ENCODE results near the gene CMPK1. TPM values are rescaled to one million over a fixed set of nuclear protein-coding genes. Genes with fewer than 3 reads are reported as not detected.
"Not testable (repeated sequence)": the region's sequence is repeated elsewhere in the genome, so short reads cannot be mapped to it uniquely, and the experiment has no call there.

The CMPK1 gene
- total RNA-seq, 1 donor from 2014 or later = 48.5 TPM

DNA sequence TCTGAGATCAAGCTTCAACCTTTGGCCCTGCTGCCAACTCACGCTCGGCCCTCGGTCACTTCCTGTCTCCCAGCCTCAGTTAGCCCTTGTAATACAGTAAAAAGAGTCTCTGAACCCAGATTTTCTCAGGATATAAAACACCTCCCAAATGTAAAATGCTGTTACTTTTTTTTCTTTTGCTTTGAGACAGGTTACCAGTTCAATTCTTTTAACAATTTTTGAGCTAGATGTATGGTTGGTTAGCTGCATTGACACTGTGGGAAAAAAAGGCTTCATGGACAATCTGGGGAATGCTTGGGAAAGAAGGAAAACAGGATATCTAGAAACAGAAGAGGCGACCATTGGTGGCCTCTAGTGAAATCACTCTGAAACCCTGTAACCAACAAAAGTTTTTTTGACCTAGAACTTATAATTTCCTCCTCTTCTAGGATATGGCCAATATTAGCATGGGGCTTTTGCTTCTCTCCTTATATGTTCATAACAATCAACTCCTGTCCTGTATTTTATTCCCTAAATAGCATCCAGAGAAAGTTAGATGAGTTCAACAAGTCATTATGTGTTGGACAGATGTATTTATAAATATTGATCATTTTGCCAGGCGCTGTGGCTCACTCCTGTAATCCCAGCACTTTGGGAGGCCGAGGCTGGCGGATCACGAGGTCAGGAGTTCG, 1.3 kb downstream of the CMPK1 start:
- H3K27ac ChIP-seq (ENCODE audit: low read depth, low read length) = peak overlapping the region; percentile 95
- no peaks in the 10 kb centered on the region for H3K9me3 ChIP-seq (ENCODE audit: control insufficient read depth in 3 of 3, low read length in 3 of 3)
- H3K27me3 ChIP-seq (ENCODE audit: control insufficient read depth in 3 of 3, insufficient read depth in 3 of 3, low read length in 3 of 3) = no peaks in the 10 kb centered on the region
- peak overlapping the region; percentile 93 to 99 (median 98) for H3K9ac ChIP-seq (ENCODE audit: low read depth in 1 of 3, low read length in 3 of 3)
- peaks cover 19 to 39% (median 26%) of the 10 kb centered on the region in 3 donors for H3K4me1 ChIP-seq (ENCODE audit: control insufficient read depth in 3 of 3, insufficient read depth in 3 of 3, low read length in 3 of 3)
- H3K4me3 ChIP-seq (ENCODE audit: low read length in 3 of 3) = peak overlapping the region; percentile 78 to 94 (median 83)
- no peaks in the 10 kb centered on the region for H3K36me3 ChIP-seq (ENCODE audit: control insufficient read depth in 3 of 3, insufficient read depth in 3 of 3, low read length in 3 of 3)

DNA sequence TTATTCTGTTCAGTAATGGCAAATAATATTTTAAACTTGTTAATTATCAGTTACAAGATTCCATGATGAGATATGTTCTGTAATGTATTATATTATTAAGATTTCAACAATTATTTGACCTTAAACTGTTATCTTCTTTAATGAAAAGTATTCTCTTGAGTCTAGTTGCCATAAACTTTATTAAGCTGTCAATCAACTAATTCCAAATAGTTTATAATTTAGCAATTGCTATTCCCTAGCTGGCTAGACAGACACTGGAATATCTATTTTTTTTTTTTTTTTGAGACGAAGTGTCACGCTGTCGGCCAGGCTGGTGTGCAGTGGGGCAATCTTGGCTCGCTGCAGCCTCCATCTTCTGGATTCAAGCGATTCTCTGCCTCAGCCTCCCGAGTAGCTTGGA, 3.8 kb downstream of the CMPK1 start:
- Histone ChIP-seq H3K4me3 (ENCODE audit: low read length in 3 of 3) (no peak overlapping the region), H3K9me3 (ENCODE audit: control insufficient read depth in 3 of 3, low read length in 3 of 3) (no peaks in the 10 kb centered on the region), H3K27ac (ENCODE audit: low read depth, low read length) (no peak overlapping the region), H3K9ac (ENCODE audit: low read depth in 1 of 3, low read length in 3 of 3) (no peak overlapping the region), H3K4me1 (ENCODE audit: control insufficient read depth in 3 of 3, insufficient read depth in 3 of 3, low read length in 3 of 3) (peaks cover 16 to 34% (median 20%) of the 10 kb centered on the region in 3 donors), H3K27me3 (ENCODE audit: control insufficient read depth in 3 of 3, insufficient read depth in 3 of 3, low read length in 3 of 3) (no peaks in the 10 kb centered on the region), H3K36me3 (ENCODE audit: control insufficient read depth in 3 of 3, insufficient read depth in 3 of 3, low read length in 3 of 3) (no peaks in the 10 kb centered on the region)

DNA sequence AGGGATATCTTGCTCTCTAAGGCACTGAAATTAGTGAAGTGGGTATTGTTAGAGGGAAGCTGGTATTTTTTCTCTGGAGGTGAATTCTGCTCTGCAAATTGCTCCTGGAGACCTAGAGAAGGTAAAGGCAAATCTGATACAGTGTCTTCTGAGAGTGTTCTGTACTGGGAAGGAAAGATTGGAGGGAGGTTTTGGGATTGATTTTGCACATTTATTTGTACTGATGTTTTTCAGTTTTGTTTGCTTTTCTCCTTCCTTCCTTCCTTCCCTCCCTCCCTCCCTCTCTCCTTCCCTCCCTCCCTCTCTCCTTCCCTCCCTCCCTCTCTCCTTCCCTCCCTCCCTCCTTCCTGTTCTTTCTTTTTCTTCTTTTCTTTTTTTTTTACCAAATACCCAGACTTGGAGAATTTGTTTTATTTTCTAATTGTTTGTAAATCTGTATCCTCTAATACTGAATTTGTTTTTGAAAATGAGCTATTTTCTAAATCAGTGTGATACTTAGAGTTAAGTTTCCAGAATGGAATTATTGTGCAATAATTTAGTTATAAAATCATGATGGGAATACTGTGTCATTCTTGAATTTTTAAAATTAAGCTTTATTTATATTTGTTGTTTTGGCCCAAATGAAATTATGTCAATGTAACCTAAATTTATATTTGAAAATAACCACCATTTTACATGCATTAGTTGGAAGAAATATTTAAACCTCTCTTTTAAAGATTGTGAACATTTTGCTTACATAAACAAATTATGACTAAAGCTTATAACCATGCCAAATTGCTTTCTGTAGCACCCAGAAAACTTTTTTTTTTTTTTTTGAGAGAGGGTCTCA, 4.9 kb downstream of the CMPK1 start:
- Histone ChIP-seq H3K4me1 (ENCODE audit: control insufficient read depth in 3 of 3, insufficient read depth in 3 of 3, low read length in 3 of 3) (peaks cover 6 to 23% (median 11%) of the 10 kb centered on the region in 3 donors), H3K27me3 (ENCODE audit: control insufficient read depth in 3 of 3, insufficient read depth in 3 of 3, low read length in 3 of 3) (no peaks in the 10 kb centered on the region), H3K27ac (ENCODE audit: low read depth, low read length) (no peak overlapping the region), H3K9ac (ENCODE audit: low read depth in 1 of 3, low read length in 3 of 3) (no peak overlapping the region), H3K36me3 (ENCODE audit: control insufficient read depth in 3 of 3, insufficient read depth in 3 of 3, low read length in 3 of 3) (no peaks in the 10 kb centered on the region), H3K9me3 (ENCODE audit: control insufficient read depth in 3 of 3, low read length in 3 of 3) (no peaks in the 10 kb centered on the region), H3K4me3 (ENCODE audit: low read length in 3 of 3) (no peak overlapping the region)

GRCh38 chr1:47340227-47340626, 6.6 kb downstream of the CMPK1 start:
- H3K36me3 ChIP-seq (ENCODE audit: control insufficient read depth in 3 of 3, insufficient read depth in 3 of 3, low read length in 3 of 3) = no peaks in the 10 kb centered on the region
- no peaks in the 10 kb centered on the region for H3K27me3 ChIP-seq (ENCODE audit: control insufficient read depth in 3 of 3, insufficient read depth in 3 of 3, low read length in 3 of 3)
- no peak overlapping the region for H3K27ac ChIP-seq (ENCODE audit: low read depth, low read length)
- no peaks in the 10 kb centered on the region for H3K9me3 ChIP-seq (ENCODE audit: control insufficient read depth in 3 of 3, low read length in 3 of 3)
- H3K4me3 ChIP-seq (ENCODE audit: low read length in 3 of 3) = no peak overlapping the region
- H3K4me1 ChIP-seq (ENCODE audit: control insufficient read depth in 3 of 3, insufficient read depth in 3 of 3, low read length in 3 of 3) = peaks cover 2 to 12% (median 5%) of the 10 kb centered on the region in 3 donors
- no peak overlapping the region for H3K9ac ChIP-seq (ENCODE audit: low read depth in 1 of 3, low read length in 3 of 3)

- H3K9me3 ChIP-seq (ENCODE audit: control insufficient read depth in 3 of 3, low read length in 3 of 3); H3K4me1 ChIP-seq (ENCODE audit: control insufficient read depth in 3 of 3, insufficient read depth in 3 of 3, low read length in 3 of 3); H3K36me3 ChIP-seq (ENCODE audit: control insufficient read depth in 3 of 3, insufficient read depth in 3 of 3, low read length in 3 of 3); H3K27ac ChIP-seq (ENCODE audit: low read depth, low read length); H3K9ac ChIP-seq (ENCODE audit: low read depth in 1 of 3, low read length in 3 of 3); H3K27me3 ChIP-seq (ENCODE audit: control insufficient read depth in 3 of 3, insufficient read depth in 3 of 3, low read length in 3 of 3); H3K4me3 ChIP-seq (ENCODE audit: low read length in 3 of 3): not testable (repeated sequence)
Measured at GRCh38 chr1:47346979-47347378, 13.4 kb downstream of the CMPK1 start.

DNA sequence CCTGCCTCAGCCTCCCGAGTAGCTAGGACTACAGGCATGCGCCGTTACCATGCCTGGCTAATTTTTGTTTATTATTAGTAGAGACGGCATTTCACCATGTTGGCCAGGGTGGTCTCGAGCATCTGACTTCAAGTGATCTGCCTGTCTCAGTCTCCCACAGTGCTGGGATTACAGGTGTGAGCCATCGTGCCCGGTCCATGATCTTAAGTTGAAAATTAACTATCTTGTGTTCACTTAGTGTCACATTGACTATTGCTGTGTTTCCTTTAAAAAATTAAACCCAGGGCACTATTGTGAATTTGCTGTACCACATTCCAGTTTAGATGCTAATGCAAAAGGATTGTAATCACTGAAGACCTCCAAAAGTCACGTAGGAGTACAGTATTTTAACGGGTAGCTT, 14.1 kb downstream of the CMPK1 start:
- Histone ChIP-seq H3K27me3 (ENCODE audit: control insufficient read depth in 3 of 3, insufficient read depth in 3 of 3, low read length in 3 of 3) (no peaks in the 10 kb centered on the region), H3K9me3 (ENCODE audit: control insufficient read depth in 3 of 3, low read length in 3 of 3) (no peaks in the 10 kb centered on the region), H3K36me3 (ENCODE audit: control insufficient read depth in 3 of 3, insufficient read depth in 3 of 3, low read length in 3 of 3) (peaks cover 0 to 4% (median 0%) of the 10 kb centered on the region in 3 donors), H3K4me3 (ENCODE audit: low read length in 3 of 3) (no peak overlapping the region), H3K27ac (ENCODE audit: low read depth, low read length) (no peak overlapping the region), H3K9ac (ENCODE audit: low read depth in 1 of 3, low read length in 3 of 3) (no peak overlapping the region), H3K4me1 (ENCODE audit: control insufficient read depth in 3 of 3, insufficient read depth in 3 of 3, low read length in 3 of 3) (no peaks in the 10 kb centered on the region)

DNA sequence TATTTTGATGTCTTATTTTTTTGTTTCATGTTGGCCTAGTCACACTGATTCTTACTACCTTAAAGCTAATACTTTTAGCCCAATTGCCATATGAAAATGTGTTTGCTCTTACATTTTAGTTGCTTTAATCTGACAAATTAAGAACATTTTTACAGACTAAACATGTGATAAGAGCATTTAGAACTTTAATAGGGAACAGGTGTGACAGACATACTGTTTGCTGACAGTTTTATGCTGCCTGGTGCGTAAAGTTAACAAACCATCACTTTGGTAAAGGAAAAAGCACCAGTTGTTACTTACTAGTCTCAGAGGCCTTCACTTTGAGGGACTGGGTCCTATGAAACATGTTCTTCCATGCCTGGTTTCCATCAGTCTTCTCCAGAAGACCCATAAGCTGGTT, 14.7 kb downstream of the CMPK1 start:
- Histone ChIP-seq H3K9ac (ENCODE audit: low read depth in 1 of 3, low read length in 3 of 3) (no peak overlapping the region), H3K9me3 (ENCODE audit: control insufficient read depth in 3 of 3, low read length in 3 of 3) (no peaks in the 10 kb centered on the region), H3K27me3 (ENCODE audit: control insufficient read depth in 3 of 3, insufficient read depth in 3 of 3, low read length in 3 of 3) (no peaks in the 10 kb centered on the region), H3K36me3 (ENCODE audit: control insufficient read depth in 3 of 3, insufficient read depth in 3 of 3, low read length in 3 of 3) (peaks cover 0 to 4% (median 0%) of the 10 kb centered on the region in 3 donors), H3K4me3 (ENCODE audit: low read length in 3 of 3) (no peak overlapping the region), H3K4me1 (ENCODE audit: control insufficient read depth in 3 of 3, insufficient read depth in 3 of 3, low read length in 3 of 3) (no peaks in the 10 kb centered on the region), H3K27ac (ENCODE audit: low read depth, low read length) (no peak overlapping the region)

DNA sequence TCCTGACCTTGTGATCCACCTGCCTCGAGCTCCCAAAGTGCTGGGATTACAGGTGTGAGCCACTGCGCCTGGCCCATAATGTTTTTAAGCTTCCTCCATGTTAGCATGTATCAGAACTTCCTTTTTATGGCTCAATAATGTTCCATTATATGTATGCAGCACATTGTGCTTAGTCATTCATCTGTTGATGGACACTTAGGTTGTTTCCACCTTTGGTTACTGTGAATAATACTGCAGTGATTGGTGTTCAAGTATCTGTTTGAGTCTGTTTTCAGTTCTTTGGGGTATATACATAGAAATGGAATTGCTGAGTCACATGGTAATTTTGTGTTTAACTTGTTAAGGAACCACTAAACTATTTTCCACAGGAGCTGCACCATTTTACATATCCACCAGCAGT, 17.7 kb downstream of the CMPK1 start:
- no peaks in the 10 kb centered on the region for H3K9me3 ChIP-seq (ENCODE audit: control insufficient read depth in 3 of 3, low read length in 3 of 3)
- H3K27me3 ChIP-seq (ENCODE audit: control insufficient read depth in 3 of 3, insufficient read depth in 3 of 3, low read length in 3 of 3) = no peaks in the 10 kb centered on the region
- no peak overlapping the region for H3K27ac ChIP-seq (ENCODE audit: low read depth, low read length)
- H3K9ac ChIP-seq (ENCODE audit: low read depth in 1 of 3, low read length in 3 of 3) = no peak overlapping the region
- peaks cover 0 to 4% (median 0%) of the 10 kb centered on the region in 3 donors for H3K36me3 ChIP-seq (ENCODE audit: control insufficient read depth in 3 of 3, insufficient read depth in 3 of 3, low read length in 3 of 3)
- H3K4me3 ChIP-seq (ENCODE audit: low read length in 3 of 3) = no peak overlapping the region
- H3K4me1 ChIP-seq (ENCODE audit: control insufficient read depth in 3 of 3, insufficient read depth in 3 of 3, low read length in 3 of 3) = no peaks in the 10 kb centered on the region

GRCh38 chr1:47361380-47361779, 27.8 kb downstream of the CMPK1 start:
- H3K27ac ChIP-seq (ENCODE audit: low read depth, low read length) = no peak overlapping the region
- H3K9me3 ChIP-seq (ENCODE audit: control insufficient read depth in 3 of 3, low read length in 3 of 3) = no peaks in the 10 kb centered on the region
- H3K9ac ChIP-seq (ENCODE audit: low read depth in 1 of 3, low read length in 3 of 3) = no peak overlapping the region
- peaks cover 0 to 2% (median 2%) of the 10 kb centered on the region in 3 donors for H3K4me1 ChIP-seq (ENCODE audit: control insufficient read depth in 3 of 3, insufficient read depth in 3 of 3, low read length in 3 of 3)
- no peaks in the 10 kb centered on the region for H3K36me3 ChIP-seq (ENCODE audit: control insufficient read depth in 3 of 3, insufficient read depth in 3 of 3, low read length in 3 of 3)
- no peaks in the 10 kb centered on the region for H3K27me3 ChIP-seq (ENCODE audit: control insufficient read depth in 3 of 3, insufficient read depth in 3 of 3, low read length in 3 of 3)
- H3K4me3 ChIP-seq (ENCODE audit: low read length in 3 of 3) = no peak overlapping the region

- H3K9ac ChIP-seq (ENCODE audit: low read depth in 1 of 3, low read length in 3 of 3) = no peak overlapping the region
- no peak overlapping the region for H3K27ac ChIP-seq (ENCODE audit: low read depth, low read length)
- no peaks in the 10 kb centered on the region for H3K36me3 ChIP-seq (ENCODE audit: control insufficient read depth in 3 of 3, insufficient read depth in 3 of 3, low read length in 3 of 3)
- peaks cover 0 to 2% (median 2%) of the 10 kb centered on the region in 3 donors for H3K4me1 ChIP-seq (ENCODE audit: control insufficient read depth in 3 of 3, insufficient read depth in 3 of 3, low read length in 3 of 3)
- H3K27me3 ChIP-seq (ENCODE audit: control insufficient read depth in 3 of 3, insufficient read depth in 3 of 3, low read length in 3 of 3) = no peaks in the 10 kb centered on the region
- H3K4me3 ChIP-seq (ENCODE audit: low read length in 3 of 3) = no peak overlapping the region
- H3K9me3 ChIP-seq (ENCODE audit: control insufficient read depth in 3 of 3, low read length in 3 of 3) = no peaks in the 10 kb centered on the region
Measured at GRCh38 chr1:47362828-47363227, 29.2 kb downstream of the CMPK1 start.
